B cell (primary cell): ENCODE measurements around the gene UBD.

ENCODE experiments used
- CTCF ChIP-seq: fragments of 200-600 bp; IDR thresholded peaks from one replicate; pipeline ENCODE4 v1.8.0; 2022; ENCODE audit warnings: antibody characterized with exemption, mild to moderate bottlenecking
- EZH2 ChIP-seq: IDR thresholded peaks from 2 replicates; pipeline ENCODE4 v1.6.1; 2012; ENCODE audit warnings: borderline replicate concordance, low read depth, mild to moderate bottlenecking, moderate library complexity, low read length; ENCODE audit not compliant: insufficient read depth, poor library complexity, severe bottlenecking

GRCh38 chr6:29563435-29563965 lies 4.0 kb upstream of the UBD start:
- TF ChIP-seq CTCF = no peak
- no peak for TF ChIP-seq EZH2
